Prostate gland (tissue), 2 donors: Measurements from ENCODE around the gene IGFBP2. TPM values are rescaled to one million over a fixed set of nuclear protein-coding genes. Genes with fewer than 3 reads are reported as not detected.
"Not testable (repeated sequence)": the region's sequence is repeated elsewhere in the genome, so short reads cannot be mapped to it uniquely, and the experiment has no call there.

Experiments used
- DNase-seq: peaks from one replicate; pipeline ENCODE4 v3.0.0-alpha.2; 2019; ENCODE audit warnings: low spot score
- H3K27ac ChIP-seq, 2 donors: fragments of 200-600 bp; sonication (generic); 2 replicates each; pipeline ENCODE4 v1.5.1; 2017 to 2019
- H3K27me3 ChIP-seq: fragments of 200-600 bp; sonication (generic); replicated peaks from 2 replicates; pipeline ENCODE4 v1.5.1; 2019; ENCODE audit not compliant: insufficient read depth
- H3K36me3 ChIP-seq, 2 donors: fragments of 200-600 bp; sonication (generic); 1 replicate in 1 of 2; 2 replicates in 1 of 2; pipeline versions ENCODE4 v1.5.1 to v1.8.1; 2017 to 2019
- H3K4me1 ChIP-seq: fragments of 200-600 bp; sonication (generic); replicated peaks from 2 replicates; pipeline ENCODE4 v1.5.1; 2019
- H3K4me3 ChIP-seq, 2 donors: fragments of 200-600 bp; sonication (generic); 2 replicates each; pipeline ENCODE4 v1.5.1; 2017 to 2019
- H3K9me3 ChIP-seq: fragments of 200-600 bp; sonication (generic); 2 replicates; pipeline ENCODE4 v1.5.1; 2017
- POLR2A ChIP-seq: fragments of 450-650 bp; IDR thresholded peaks from one replicate; pipeline ENCODE4 v1.6.1; 2016; ENCODE audit warnings: antibody characterized with exemption, mild to moderate bottlenecking
- POLR2AphosphoS5 ChIP-seq: sonication (generic); formaldehyde crosslinking; IDR thresholded peaks from one replicate; pipeline ENCODE4 v1.6.1; 2017; ENCODE audit warnings: antibody characterized with exemption
- WGBS: methylation state at CpG from one replicate; pipeline ENCODE4 v1.1.5; 2018; 5-methylcytosine and 5-hydroxymethylcytosine counted together
- intact Hi-C: fragments of 100-400 bp; cut with DNase I; formaldehyde crosslinking; loops from one replicate; pipeline ENCODE4 v1.14.2; 2022
- total RNA-seq, 2 donors: library from RNA; depleted of rRNA; stranded (reverse); fragments of >200 nt; gene quantifications; one replicate each; pipeline ENCODE4 v1.1.0, GENCODE V29; 2016
- TF ChIP-seq, protein P1 (sequence below), 4 experiments: fragments of 200-600 bp in 2 of 4; fragments of 450-650 bp in 2 of 4; sonication (generic) in 2 of 4; IDR thresholded peaks; 1 replicate in 3 of 4; 2 replicates in 1 of 4; pipeline ENCODE4 v1.5.1; 2016 to 2019; ENCODE audit warnings: antibody characterized with exemption in 4 of 4, mild to moderate bottlenecking in 2 of 4, moderate library complexity in 2 of 4

IGFBP2 gene
- total RNA-seq, 2 donors from 2014 or later = 152 to 250 TPM

DNA sequence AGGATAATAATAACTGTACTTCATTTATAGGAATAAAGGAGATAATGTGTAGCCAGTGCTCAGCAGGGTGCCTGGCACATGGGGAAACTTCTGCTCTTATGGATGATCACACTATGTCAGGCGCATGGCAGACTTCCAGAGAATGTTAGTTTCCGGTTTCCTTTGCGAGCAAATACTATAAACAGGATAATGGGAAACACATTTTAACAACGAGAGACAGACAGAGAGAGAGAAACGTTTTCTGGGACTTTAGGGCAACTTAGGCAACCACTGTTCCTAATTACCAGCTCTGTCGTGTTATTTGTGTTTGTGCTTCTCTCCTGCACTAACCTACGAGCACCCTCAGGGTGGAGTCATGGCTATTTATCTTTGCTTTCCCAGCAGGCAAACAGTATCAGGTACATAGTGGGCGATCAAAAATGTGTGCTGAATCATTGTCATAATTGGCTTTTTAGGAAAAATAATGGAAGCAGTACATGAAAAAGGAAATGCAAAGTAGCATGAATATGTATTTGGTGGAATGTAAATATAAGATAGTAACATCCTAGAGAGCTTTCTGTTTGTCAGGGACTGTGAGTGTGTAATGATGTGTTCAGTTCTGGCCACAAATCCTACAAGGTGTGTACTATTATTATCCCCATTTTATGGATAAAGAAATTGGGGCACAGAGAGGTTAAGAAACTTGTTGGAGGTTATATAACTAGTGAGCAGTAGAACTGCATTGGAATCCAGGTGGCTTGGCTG, 36.8 kb upstream of the IGFBP2 start:
- no peaks in the 10 kb centered on the region for H3K27me3 ChIP-seq
- 18% methylated on average over 8 of the region's 8 CpGs for WGBS
- no peak overlapping the region for H3K4me3 ChIP-seq
- TF ChIP-seq POLR2A (no peak), POLR2AphosphoS5 (peak; percentile 49)
- TF ChIP-seq, protein P1, sequence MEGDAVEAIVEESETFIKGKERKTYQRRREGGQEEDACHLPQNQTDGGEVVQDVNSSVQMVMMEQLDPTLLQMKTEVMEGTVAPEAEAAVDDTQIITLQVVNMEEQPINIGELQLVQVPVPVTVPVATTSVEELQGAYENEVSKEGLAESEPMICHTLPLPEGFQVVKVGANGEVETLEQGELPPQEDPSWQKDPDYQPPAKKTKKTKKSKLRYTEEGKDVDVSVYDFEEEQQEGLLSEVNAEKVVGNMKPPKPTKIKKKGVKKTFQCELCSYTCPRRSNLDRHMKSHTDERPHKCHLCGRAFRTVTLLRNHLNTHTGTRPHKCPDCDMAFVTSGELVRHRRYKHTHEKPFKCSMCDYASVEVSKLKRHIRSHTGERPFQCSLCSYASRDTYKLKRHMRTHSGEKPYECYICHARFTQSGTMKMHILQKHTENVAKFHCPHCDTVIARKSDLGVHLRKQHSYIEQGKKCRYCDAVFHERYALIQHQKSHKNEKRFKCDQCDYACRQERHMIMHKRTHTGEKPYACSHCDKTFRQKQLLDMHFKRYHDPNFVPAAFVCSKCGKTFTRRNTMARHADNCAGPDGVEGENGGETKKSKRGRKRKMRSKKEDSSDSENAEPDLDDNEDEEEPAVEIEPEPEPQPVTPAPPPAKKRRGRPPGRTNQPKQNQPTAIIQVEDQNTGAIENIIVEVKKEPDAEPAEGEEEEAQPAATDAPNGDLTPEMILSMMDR (IDR thresholded peaks at IDR 0.05) = no peak
- no peaks in the 10 kb centered on the region for H3K9me3 ChIP-seq
- intact Hi-C loops = loop anchor here (5.0 kb wide), 1 partner anchor 36 kb away; the partner anchor contains the start of gene IGFBP2
- no peak for DNase-seq
- H3K4me1 ChIP-seq = peaks cover 9% of the 10 kb centered on the region
- H3K36me3 ChIP-seq = no peaks in the 10 kb centered on the region
- peak overlapping the region; percentile 15 to 17 for H3K27ac ChIP-seq

DNA sequence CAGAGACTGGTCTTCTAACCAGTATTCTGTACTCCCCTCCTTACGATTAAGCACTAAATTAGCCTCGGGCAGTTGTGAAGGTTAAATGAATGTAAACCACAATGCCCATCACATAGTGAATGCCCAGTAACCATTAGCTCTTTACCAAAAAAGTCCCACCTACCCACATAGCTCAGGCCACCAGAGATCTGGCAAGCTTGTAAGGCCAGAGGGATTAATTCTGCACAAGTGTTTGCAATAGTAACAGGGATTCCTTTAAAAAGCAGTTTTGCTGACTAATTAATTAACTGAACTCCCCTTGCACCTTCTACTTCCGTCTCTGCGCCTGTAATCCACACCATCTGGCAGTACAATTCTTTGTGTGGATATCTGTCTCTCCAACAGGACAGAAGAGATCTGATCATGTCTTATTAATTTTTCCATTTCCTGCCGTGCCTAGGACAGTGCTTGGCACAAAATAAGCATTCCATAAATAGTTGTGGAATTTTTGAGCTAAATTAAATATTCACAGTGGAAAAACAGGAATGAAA, 36.2 kb upstream of the IGFBP2 start:
- Histone ChIP-seq H3K36me3 (no peaks in the 10 kb centered on the region), H3K27ac (no peak overlapping the region), H3K4me3 (no peak overlapping the region), H3K27me3 (no peaks in the 10 kb centered on the region), H3K4me1 (peaks cover 9% of the 10 kb centered on the region), H3K9me3 (no peaks in the 10 kb centered on the region)
- no peak for DNase-seq
- intact Hi-C loops = loop anchor here (5.0 kb wide), 1 partner anchor 35 kb away; the partner anchor contains the start of gene IGFBP2
- TF ChIP-seq, protein P1 (IDR thresholded peaks at IDR 0.05) = no peak
- WGBS = 34% methylated on average over 5 of the region's 5 CpGs

DNA sequence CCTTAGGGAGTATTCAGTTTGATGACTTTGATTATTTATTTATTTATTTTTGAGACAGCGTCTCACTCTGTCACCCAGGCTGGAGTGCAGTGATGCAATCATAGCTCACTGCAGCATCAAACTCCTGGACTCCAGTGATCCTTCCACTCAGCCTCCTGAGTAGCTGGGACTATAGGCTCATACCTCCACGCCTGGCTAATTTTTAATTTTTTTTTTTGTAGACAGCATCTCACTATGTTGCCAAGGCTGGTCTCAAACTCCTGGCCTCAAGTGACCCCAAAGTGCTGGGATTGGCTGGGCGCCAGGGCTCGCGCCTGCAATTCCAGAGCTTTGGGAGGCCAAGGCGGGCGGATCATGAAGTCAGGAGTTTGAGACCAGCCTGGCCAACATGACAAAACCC, 35.4 kb upstream of the IGFBP2 start:
- not testable (repeated sequence) for H3K9me3 ChIP-seq, DNase-seq, H3K27me3 ChIP-seq, H3K36me3 ChIP-seq, H3K4me1 ChIP-seq, H3K27ac ChIP-seq, H3K4me3 ChIP-seq
- intact Hi-C loops = loop anchor here (5.0 kb wide), 1 partner anchor 34 kb away; the partner anchor contains the start of gene IGFBP2
- 73% methylated on average over 7 of the region's 7 CpGs for WGBS

DNA sequence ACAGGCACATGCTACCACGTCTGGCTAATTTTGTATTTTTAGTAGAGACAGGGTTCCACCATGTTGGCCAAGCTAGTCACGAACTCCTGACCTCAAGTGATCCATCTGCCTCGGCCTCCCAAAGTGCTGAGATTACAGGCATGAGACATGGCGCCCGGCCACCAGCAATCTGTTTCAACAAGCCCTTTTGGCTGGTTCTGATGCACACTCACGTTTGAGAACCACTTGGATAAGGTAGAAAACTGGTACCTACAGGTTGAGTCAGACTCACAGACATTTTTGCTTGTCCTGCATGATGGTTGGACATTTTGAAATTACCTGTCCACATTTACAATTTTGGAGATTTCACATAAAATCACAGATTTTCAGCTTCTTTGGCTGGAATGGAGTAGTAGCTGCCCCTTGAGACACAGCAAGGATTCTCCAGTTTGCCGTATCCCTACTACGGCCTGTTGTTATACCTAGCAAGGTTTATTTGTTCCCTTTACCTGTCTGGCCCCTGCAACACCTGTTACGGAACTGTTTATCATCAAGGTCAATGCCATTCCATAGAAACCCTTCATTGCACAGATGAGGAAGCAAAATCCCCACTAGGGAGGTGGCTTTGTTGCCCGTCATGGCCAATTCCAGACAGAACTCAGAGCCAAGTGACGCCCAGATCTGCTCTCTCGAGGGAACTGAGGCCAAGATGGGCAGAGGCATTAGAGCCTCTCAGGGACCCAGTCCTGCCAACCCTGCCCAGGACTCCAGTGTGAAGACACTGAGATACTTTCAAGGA, 31.4 kb upstream of the IGFBP2 start:
- intact Hi-C loops = no loop called here
- H3K9me3 ChIP-seq = no peaks in the 10 kb centered on the region
- no peak for TF ChIP-seq POLR2A
- TF ChIP-seq POLR2AphosphoS5 = no peak
- TF ChIP-seq, protein P1 (IDR thresholded peaks at IDR 0.05) = no peak
- H3K36me3 ChIP-seq = no peaks in the 10 kb centered on the region
- no peak overlapping the region for H3K4me3 ChIP-seq
- H3K4me1 ChIP-seq = peaks cover 2% of the 10 kb centered on the region
- no peak for DNase-seq
- no peaks in the 10 kb centered on the region for H3K27me3 ChIP-seq
- H3K27ac ChIP-seq = no peak overlapping the region
- 86% methylated on average over 12 of the region's 12 CpGs for WGBS

DNA sequence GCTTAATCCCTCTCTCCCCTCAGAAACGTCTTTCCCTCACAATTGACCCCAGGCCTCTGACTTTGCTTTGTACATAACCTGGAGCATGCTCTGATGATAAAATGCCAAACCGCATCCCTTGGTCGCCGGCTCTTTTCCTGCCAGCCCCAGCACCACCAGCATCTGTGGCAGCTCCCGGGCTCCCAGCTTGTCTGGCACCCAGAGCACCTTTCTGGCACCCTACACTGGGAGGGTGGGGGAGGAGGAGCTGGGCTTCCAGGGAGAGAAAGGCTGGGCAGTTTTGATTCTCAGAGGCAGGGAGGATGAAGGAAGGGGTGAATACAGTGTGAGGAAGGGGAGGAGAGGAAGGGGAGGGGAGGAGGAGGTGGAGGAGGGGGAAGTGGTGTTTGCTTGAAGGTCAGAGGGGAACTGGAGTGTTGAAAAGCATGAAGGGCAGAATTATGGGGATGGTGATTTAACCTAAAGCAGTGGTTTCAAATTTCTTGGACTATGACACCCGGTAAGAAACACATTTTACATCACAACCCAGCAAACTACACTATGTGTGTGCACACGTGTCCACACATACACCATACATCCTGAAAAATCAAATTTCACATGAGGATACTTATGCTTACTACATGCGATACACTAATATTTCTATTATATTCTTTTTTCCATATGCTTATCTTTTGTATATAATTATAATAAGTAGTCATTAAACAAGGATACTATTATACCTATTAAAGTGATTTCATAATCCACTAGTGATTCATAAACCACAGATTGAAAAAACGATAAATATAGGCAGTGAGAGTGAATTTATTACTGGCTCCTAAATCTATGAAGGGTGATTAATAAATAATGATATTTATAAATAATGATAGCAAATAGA, 30.0 kb upstream of the IGFBP2 start:
- TF ChIP-seq, protein P1 (IDR thresholded peaks at IDR 0.05) = no peak
- TF ChIP-seq POLR2AphosphoS5 (no peak), POLR2A (no peak)
- DNase-seq = no peak

More for the DNA sequence above, 30.0 kb upstream of the IGFBP2 start:
- Histone ChIP-seq H3K4me1 (no peaks in the 10 kb centered on the region), H3K27me3 (no peaks in the 10 kb centered on the region), H3K9me3 (no peaks in the 10 kb centered on the region), H3K4me3 (no peak overlapping the region), H3K36me3 (no peaks in the 10 kb centered on the region), H3K27ac (no peak overlapping the region)
- WGBS = 45% methylated on average over 9 of the region's 9 CpGs
- intact Hi-C loops = no loop called here
